Body of pancreas (tissue), 4 donors: Measurements from ENCODE around the gene KCTD2. TPM values are rescaled to one million over a fixed set of nuclear protein-coding genes. Genes with fewer than 3 reads are reported as not detected.

Experiments
- ATAC-seq: fragments of 150-250 bp; one replicate; pipeline ENCODE4 v1.9.1; 2016
- DNase-seq, 4 donors: peaks; one replicate each; pipeline ENCODE4 v3.0.0-alpha.2; 2019
- H3K27ac ChIP-seq, 4 donors: fragments of 200-600 bp; sonication (generic); 1 replicate in 3 of 4; 2 replicates in 1 of 4; pipeline versions ENCODE4 v1.5.1 to v1.6.1; 2016 to 2019; ENCODE audit warnings: mild to moderate bottlenecking in 1 of 4, mixed read lengths in 1 of 4, moderate library complexity in 1 of 4
- H3K27me3 ChIP-seq, 2 donors: fragments of 200-600 bp; sonication (generic); one replicate each; pipeline ENCODE4 v1.6.0; 2016; ENCODE audit warnings: mild to moderate bottlenecking in 1 of 2
- H3K36me3 ChIP-seq, 2 donors: fragments of 200-600 bp; sonication (generic); replicated peaks in 1 of 2; 2 replicates each; pipeline ENCODE4 v1.5.1; 2016; ENCODE audit warnings: low read depth in 2 of 2; ENCODE audit not compliant: insufficient read depth in 1 of 2
- H3K4me1 ChIP-seq: fragments of 200-600 bp; sonication (generic); one replicate; pipeline ENCODE4 v1.6.0; 2016
- H3K4me3 ChIP-seq, 2 donors: fragments of 200-600 bp; sonication (generic); 1 replicate in 1 of 2; 2 replicates in 1 of 2; pipeline ENCODE4 v1.5.1; 2016 to 2019
- H3K9me3 ChIP-seq, 3 donors: fragments of 200-600 bp; sonication (generic); 1 replicate in 2 of 3; 2 replicates in 1 of 3; pipeline ENCODE4 v1.5.1; 2016
- CTCF ChIP-seq, 7 experiments: fragments of 450-650 bp in 4 of 7; fragments of 200-600 bp in 3 of 7; sonication (generic) in 3 of 7; IDR thresholded peaks; one replicate each; pipeline ENCODE4 v1.5.1; 2016 to 2019; ENCODE audit warnings: antibody characterized with exemption in 7 of 7
- POLR2A ChIP-seq, 3 donors: fragments of 450-650 bp; IDR thresholded peaks; one replicate each; pipeline ENCODE4 v1.6.1; 2016; ENCODE audit warnings: antibody characterized with exemption in 3 of 3, mild to moderate bottlenecking in 2 of 3
- WGBS, 2 donors: methylation state at CpG; one replicate each; pipeline ENCODE4 v1.1.5; 2017; 5-methylcytosine and 5-hydroxymethylcytosine counted together
- intact Hi-C: fragments of 100-400 bp; cut with DNase I; formaldehyde crosslinking; loops from one replicate; pipeline ENCODE4 v1.15.1; 2023
- total RNA-seq, 2 donors: library from RNA; depleted of rRNA; stranded (reverse); fragments of >200 nt; gene quantifications; one replicate each; pipeline ENCODE4 v1.1.0, GENCODE V29; 2016

Gene KCTD2
- total RNA-seq, 2 donors from 2014 or later = 11.2 to 12.7 TPM

DNA sequence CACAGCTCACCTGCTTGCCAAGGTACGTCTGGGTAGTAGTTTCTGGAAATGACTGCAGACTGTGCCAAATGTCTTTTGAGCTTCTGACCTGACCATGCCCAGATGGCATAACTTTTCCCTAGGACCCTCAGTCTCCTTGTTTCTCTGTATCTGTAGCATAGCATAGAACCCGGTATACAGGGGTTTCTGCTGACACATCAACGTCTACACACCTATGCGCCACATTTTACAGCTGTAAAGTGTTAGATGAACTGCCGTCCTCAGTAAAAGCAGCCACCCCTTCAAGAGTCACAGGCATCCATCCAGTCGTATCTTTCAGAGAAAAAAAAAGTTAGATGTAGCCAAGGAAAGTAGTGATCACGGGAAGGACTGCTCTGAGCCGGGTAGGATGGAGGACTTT, 17.4 kb downstream of the KCTD2 start:
- ATAC-seq = no peak
- WGBS, 2 donors = 84 to 87% methylated on average over 8 of the region's 8 CpGs
- intact Hi-C loops = no loop called here
- DNase-seq = no peak
- Histone ChIP-seq H3K27ac (no peak overlapping the region), H3K4me1 (no peaks in the 10 kb centered on the region), H3K36me3 (peaks cover 0 to 8% of the 10 kb centered on the region in 2 donors), H3K27me3 (no peaks in the 10 kb centered on the region), H3K9me3 (no peaks in the 10 kb centered on the region), H3K4me3 (no peak overlapping the region)
- no peak for TF ChIP-seq CTCF (IDR thresholded peaks at IDR 0.05)
- TF ChIP-seq POLR2A (IDR thresholded peaks at IDR 0.05) = no peak

GRCh38 chr17:75064867-75065561, 18.0 kb downstream of the KCTD2 start:
- ATAC-seq (no peak), DNase-seq (no peak)
- no peaks in the 10 kb centered on the region for H3K9me3 ChIP-seq
- no peak for TF ChIP-seq CTCF (IDR thresholded peaks at IDR 0.05)
- TF ChIP-seq POLR2A (IDR thresholded peaks at IDR 0.05) = no peak
- intact Hi-C loops = no loop called here
- H3K27me3 ChIP-seq = no peaks in the 10 kb centered on the region
- WGBS, 2 donors = 92 to 95% methylated on average over 17 to 18 of the region's 18 CpGs
- no peak overlapping the region for H3K4me3 ChIP-seq
- peaks cover 0 to 8% of the 10 kb centered on the region in 2 donors for H3K36me3 ChIP-seq
- no peak overlapping the region for H3K27ac ChIP-seq
- H3K4me1 ChIP-seq = no peaks in the 10 kb centered on the region

- WGBS, 2 donors = 61 to 69% methylated on average over 2 to 6 of the region's 6 CpGs
- Histone ChIP-seq H3K4me1 (no peaks in the 10 kb centered on the region), H3K27ac (no peak overlapping the region), H3K27me3 (no peaks in the 10 kb centered on the region), H3K9me3 (no peaks in the 10 kb centered on the region), H3K36me3 (peaks cover 0 to 8% of the 10 kb centered on the region in 2 donors), H3K4me3 (no peak overlapping the region)
- no peak for ATAC-seq
- DNase-seq = no peak
- TF ChIP-seq CTCF (IDR thresholded peaks at IDR 0.05) = no peak
- intact Hi-C loops = no loop called here
These were observed 18.6 kb downstream of the KCTD2 start for GRCh38 chr17:75065562-75066151.

DNA sequence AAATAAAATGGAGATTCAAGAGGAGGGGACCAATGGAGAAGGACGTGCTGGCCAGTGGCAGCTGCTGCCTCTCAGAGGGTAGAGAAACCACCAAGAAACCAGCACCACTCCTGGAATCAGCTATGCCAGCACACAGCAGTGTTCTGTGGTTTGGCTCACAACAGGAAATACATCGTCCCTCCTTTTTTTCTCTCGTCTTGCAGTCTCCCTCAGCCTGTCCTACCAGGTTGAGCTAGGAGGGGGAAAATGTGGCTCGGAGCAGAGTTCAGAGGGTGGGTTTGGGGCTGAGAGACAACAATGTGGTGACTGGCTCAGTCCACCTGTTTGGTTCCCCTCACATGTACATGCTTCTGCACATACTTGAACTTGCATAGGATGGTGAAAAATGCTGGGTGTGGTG, 20.8 kb downstream of the KCTD2 start:
- no peak for ATAC-seq
- H3K27ac ChIP-seq = no peak overlapping the region
- intact Hi-C loops = no loop called here
- peaks cover 0 to 6% of the 10 kb centered on the region in 2 donors for H3K36me3 ChIP-seq
- no peaks in the 10 kb centered on the region for H3K27me3 ChIP-seq
- H3K4me3 ChIP-seq = no peak overlapping the region
- 63 to 65% methylated on average over 4 of the region's 4 CpGs for WGBS, 2 donors
- DNase-seq = no peak
- no peaks in the 10 kb centered on the region for H3K9me3 ChIP-seq
- no peak for TF ChIP-seq CTCF (IDR thresholded peaks at IDR 0.05)
- TF ChIP-seq POLR2A (IDR thresholded peaks at IDR 0.05) = no peak
- H3K4me1 ChIP-seq = no peaks in the 10 kb centered on the region

DNA sequence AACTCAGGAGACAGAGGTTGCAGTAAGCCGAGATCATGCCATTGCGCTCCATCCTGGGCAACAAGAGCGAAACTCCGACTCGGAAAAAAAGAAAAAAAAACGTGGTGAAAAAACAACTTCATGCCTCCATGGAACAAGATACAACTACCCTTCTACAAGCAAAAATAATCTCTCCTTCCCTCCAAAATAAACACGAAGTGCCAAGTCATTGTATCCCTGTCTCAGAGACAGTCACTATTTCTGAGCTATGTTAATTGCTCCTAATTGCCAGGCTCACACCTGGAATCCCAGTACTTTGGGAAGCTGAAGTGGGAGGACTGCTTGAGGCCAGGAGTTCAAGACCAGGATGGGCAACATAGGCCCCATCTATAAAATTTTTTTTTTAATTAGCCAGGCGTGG, 21.7 kb downstream of the KCTD2 start:
- no peaks in the 10 kb centered on the region for H3K27me3 ChIP-seq
- H3K9me3 ChIP-seq = no peaks in the 10 kb centered on the region
- H3K4me1 ChIP-seq = no peaks in the 10 kb centered on the region
- intact Hi-C loops = no loop called here
- no peak for DNase-seq
- H3K36me3 ChIP-seq = no peaks in the 10 kb centered on the region
- H3K27ac ChIP-seq = no peak overlapping the region
- no peak for ATAC-seq
- 72 to 76% methylated on average over 8 of the region's 8 CpGs for WGBS, 2 donors
- no peak overlapping the region for H3K4me3 ChIP-seq
- TF ChIP-seq POLR2A (IDR thresholded peaks at IDR 0.05) (no peak), CTCF (IDR thresholded peaks at IDR 0.05) (no peak)
